Caco-2 (cell line): Measurements from ENCODE around the gene FGF12. TPM values are rescaled to one million over a fixed set of nuclear protein-coding genes. Genes with fewer than 3 reads are reported as not detected.

Experiments
- BruUV-seq: library from RNA; stranded (reverse); fragments of 400-500 nt; replicated peaks from 2 replicates; lab custom pipeline; 2021; lab: Mats Ljungman, UMichigan
- CTCF ChIA-PET: fragments of 300-600 bp; sonication (Branson Sonifier 250); formaldehyde crosslinking; loops from one replicate; lab custom pipeline; 2022; ENCODE audit warnings: antibody characterized with exemption; lab: Charles Lee
- POLR2A ChIA-PET: fragments of 300-600 bp; sonication (Branson Sonifier 250); formaldehyde crosslinking; loops from one replicate; lab custom pipeline; 2022; ENCODE audit warnings: antibody characterized with exemption; lab: Charles Lee
- DNase-seq, 2 experiments: peaks; one replicate each; pipeline versions ENCODE4 v3.0.0 to v3.0.0-alpha.2; 2020 to 2022
- H3K27me3 ChIP-seq: replicated peaks from 2 replicates; pipeline ENCODE4 v1.6.0; 2011; ENCODE audit warnings: low read length; ENCODE audit not compliant: control insufficient read depth, insufficient read depth
- H3K36me3 ChIP-seq: 2 replicates; pipeline ENCODE4 v1.5.1; 2011; ENCODE audit warnings: low read length; ENCODE audit not compliant: control insufficient read depth, insufficient read depth
- H3K4me1 ChIP-seq: fragments of 250-450 bp; sonication (Bioruptor Pico); 2 replicates; pipeline ENCODE4 v1.5.1; 2020; ENCODE audit warnings: mild to moderate bottlenecking
- H3K4me3 ChIP-seq: 2 replicates; pipeline ENCODE4 v1.5.1; 2011; ENCODE audit warnings: low read depth, mild to moderate bottlenecking, control low read depth, low read length
- H3K9me3 ChIP-seq: fragments of 250-450 bp; sonication (Bioruptor Pico); 2 replicates; pipeline ENCODE4 v1.5.1; 2020; ENCODE audit warnings: mild to moderate bottlenecking, moderate library complexity
- H3K27ac Mint-ChIP-seq: one replicate; pipeline ENCODE4 v1.8.0; 2022; ENCODE audit warnings: mixed read lengths; ENCODE audit not compliant: unreplicated experiment
- H3K27me3 Mint-ChIP-seq: one replicate; pipeline ENCODE4 v1.8.0; 2022; ENCODE audit warnings: mixed read lengths; ENCODE audit not compliant: insufficient read depth, unreplicated experiment
- H3K36me3 Mint-ChIP-seq: one replicate; pipeline ENCODE4 v1.8.0; 2022; ENCODE audit warnings: mild to moderate bottlenecking, mixed read lengths; ENCODE audit not compliant: insufficient read depth, unreplicated experiment
- H3K4me1 Mint-ChIP-seq: one replicate; pipeline ENCODE4 v1.8.0; 2022; ENCODE audit warnings: low read depth, mixed read lengths; ENCODE audit not compliant: unreplicated experiment
- H3K4me3 Mint-ChIP-seq: one replicate; pipeline ENCODE4 v1.8.0; 2022; ENCODE audit warnings: mild to moderate bottlenecking, moderate library complexity, mixed read lengths; ENCODE audit not compliant: unreplicated experiment
- H3K9me3 Mint-ChIP-seq: one replicate; pipeline ENCODE4 v1.8.0; 2022; ENCODE audit warnings: mixed read lengths; ENCODE audit not compliant: unreplicated experiment
- intact Hi-C: fragments of 100-400 bp; cut with micrococcal nuclease; formaldehyde crosslinking; loops from one replicate; pipeline ENCODE4 v1.10.0; 2022; ENCODE audit not compliant: unreplicated experiment
- total RNA-seq: library from RNA; stranded (reverse); gene quantifications from 2 replicates; pipeline ENCODE4 v1.2.3, GENCODE V29; 2022
- TF ChIP-seq, protein P1 (sequence below), 2 experiments: fragments of 200-600 bp in 1 of 2; IDR thresholded peaks; 1 replicate in 1 of 2; 2 replicates in 1 of 2; pipeline versions ENCODE4 v1.5.1 to v1.8.0; 2011 to 2022; ENCODE audit warnings: antibody characterized with exemption in 1 of 2, control low read depth in 1 of 2, inconsistent platforms in 1 of 2, low read depth in 1 of 2, low read length in 1 of 2, mild to moderate bottlenecking in 1 of 2, moderate library complexity in 1 of 2; ENCODE audit not compliant: insufficient read depth in 1 of 2, severe bottlenecking in 1 of 2, unreplicated experiment in 1 of 2

Gene FGF12
- total RNA-seq, 1 experiment from 2014 or later, result 0.41 TPM

- Mint-ChIP-seq H3K27ac (peak overlapping the region; percentile 61), H3K27me3 (no peaks in the 10 kb centered on the region), H3K4me1 (peaks cover 24% of the 10 kb centered on the region), H3K36me3 (no peaks in the 10 kb centered on the region), H3K9me3 (no peaks in the 10 kb centered on the region), H3K4me3 (no peak overlapping the region)
- H3K36me3 ChIP-seq, result no peaks in the 10 kb centered on the region
- H3K4me3 ChIP-seq, result no peak overlapping the region
- TF ChIP-seq, protein P1, sequence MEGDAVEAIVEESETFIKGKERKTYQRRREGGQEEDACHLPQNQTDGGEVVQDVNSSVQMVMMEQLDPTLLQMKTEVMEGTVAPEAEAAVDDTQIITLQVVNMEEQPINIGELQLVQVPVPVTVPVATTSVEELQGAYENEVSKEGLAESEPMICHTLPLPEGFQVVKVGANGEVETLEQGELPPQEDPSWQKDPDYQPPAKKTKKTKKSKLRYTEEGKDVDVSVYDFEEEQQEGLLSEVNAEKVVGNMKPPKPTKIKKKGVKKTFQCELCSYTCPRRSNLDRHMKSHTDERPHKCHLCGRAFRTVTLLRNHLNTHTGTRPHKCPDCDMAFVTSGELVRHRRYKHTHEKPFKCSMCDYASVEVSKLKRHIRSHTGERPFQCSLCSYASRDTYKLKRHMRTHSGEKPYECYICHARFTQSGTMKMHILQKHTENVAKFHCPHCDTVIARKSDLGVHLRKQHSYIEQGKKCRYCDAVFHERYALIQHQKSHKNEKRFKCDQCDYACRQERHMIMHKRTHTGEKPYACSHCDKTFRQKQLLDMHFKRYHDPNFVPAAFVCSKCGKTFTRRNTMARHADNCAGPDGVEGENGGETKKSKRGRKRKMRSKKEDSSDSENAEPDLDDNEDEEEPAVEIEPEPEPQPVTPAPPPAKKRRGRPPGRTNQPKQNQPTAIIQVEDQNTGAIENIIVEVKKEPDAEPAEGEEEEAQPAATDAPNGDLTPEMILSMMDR (IDR thresholded peaks at IDR 0.05; ENCODE audit: insufficient read depth in 1 of 2, low read depth in 1 of 2, low read length in 1 of 2, severe bottlenecking in 1 of 2, unreplicated experiment in 1 of 2), result no peak
- no peaks in the 10 kb centered on the region for H3K27me3 ChIP-seq
- intact Hi-C loops, result no loop called here
- H3K4me1 ChIP-seq, result peaks cover 12% of the 10 kb centered on the region
- no peaks in the 10 kb centered on the region for H3K9me3 ChIP-seq
- DNase-seq, result no peak
- ChIA-PET CTCF (no interaction called here), POLR2A (no interaction called here)
- BruUV-seq, result no TSS peak
These were observed 466.2 kb downstream of the FGF12 start for GRCh38 chr3:192261135-192261534.

DNA sequence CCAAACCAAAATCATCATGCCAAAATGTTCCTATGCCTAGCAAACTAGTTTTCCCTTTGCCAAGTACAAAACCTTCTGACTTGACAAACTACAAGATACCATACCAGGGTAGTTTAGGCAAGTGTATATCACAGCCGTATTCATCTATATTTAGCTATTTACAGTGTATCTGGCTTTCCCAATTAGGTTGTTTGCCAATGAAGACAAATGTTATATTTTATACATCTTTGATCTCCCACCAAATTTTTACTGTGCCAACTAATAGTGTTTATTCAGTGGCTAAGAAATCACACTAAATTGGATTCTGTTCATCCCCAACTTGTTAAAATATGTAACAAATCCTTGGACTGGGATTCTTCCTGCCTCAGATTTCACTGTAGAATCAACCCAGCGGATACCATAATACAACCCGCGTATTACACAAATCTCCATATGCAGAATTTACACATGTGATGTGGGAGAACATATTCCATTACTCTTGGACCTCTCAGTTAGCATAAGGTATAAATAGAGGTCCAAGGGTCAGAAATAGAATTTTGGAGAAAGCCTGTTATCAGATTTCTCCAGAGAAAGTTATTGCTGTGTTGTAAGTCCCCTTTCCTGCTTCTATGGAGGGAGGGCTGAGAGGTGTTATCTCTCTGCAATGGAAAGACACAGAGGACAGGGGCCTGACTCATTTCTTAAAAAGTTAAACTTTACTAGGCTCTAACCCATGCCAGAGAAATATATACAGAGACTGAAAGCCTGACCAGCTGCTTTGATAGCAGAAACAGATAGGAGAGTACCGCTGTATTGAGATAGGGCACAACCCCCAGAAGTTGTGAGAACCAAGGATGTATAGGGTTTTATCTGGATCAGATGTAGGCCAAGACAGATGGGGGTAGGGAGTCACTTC lies 467.0 kb downstream of the FGF12 start:
- Histone ChIP-seq H3K9me3 (no peaks in the 10 kb centered on the region), H3K4me3 (no peak overlapping the region), H3K36me3 (no peaks in the 10 kb centered on the region), H3K4me1 (peaks cover 12% of the 10 kb centered on the region), H3K27me3 (no peaks in the 10 kb centered on the region)
- H3K4me3 Mint-ChIP-seq, result no peak overlapping the region
- TF ChIP-seq, protein P1 (IDR thresholded peaks at IDR 0.05; ENCODE audit: insufficient read depth in 1 of 2, low read depth in 1 of 2, low read length in 1 of 2, severe bottlenecking in 1 of 2, unreplicated experiment in 1 of 2), result no peak
- no peaks in the 10 kb centered on the region for H3K27me3 Mint-ChIP-seq
- CTCF ChIA-PET, result no interaction called here
- intact Hi-C loops, result no loop called here
- H3K27ac Mint-ChIP-seq, result peak overlapping the region; percentile 61
- BruUV-seq, result no TSS peak
- POLR2A ChIA-PET, result no interaction called here
- H3K36me3 Mint-ChIP-seq, result no peaks in the 10 kb centered on the region
- no peak for DNase-seq
- no peaks in the 10 kb centered on the region for H3K9me3 Mint-ChIP-seq
- peaks cover 24% of the 10 kb centered on the region for H3K4me1 Mint-ChIP-seq

DNA sequence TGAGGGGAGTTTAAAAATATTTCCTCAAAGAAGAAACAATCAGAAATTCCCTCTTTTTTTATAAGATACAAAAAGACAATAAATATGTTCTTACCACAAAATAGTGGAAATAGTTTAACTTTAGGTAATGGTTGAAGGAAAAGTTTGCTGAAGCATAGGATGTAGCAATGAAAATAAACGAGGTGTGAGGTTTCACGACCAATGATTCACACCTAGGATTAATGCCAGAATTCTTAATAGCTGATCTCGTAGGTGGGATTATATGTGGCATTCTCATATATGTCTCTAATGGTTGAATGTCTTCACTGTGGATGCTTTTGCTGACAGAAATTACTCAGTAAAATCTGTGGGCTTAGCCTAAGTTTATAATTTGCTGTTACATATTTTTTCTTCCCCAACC lies 467.7 kb downstream of the FGF12 start:
- ChIA-PET POLR2A (no interaction called here), CTCF (no interaction called here)
- Histone ChIP-seq H3K4me1 (peaks cover 12% of the 10 kb centered on the region), H3K36me3 (no peaks in the 10 kb centered on the region), H3K4me3 (no peak overlapping the region), H3K9me3 (no peaks in the 10 kb centered on the region), H3K27me3 (no peaks in the 10 kb centered on the region)
- H3K4me1 Mint-ChIP-seq, result peaks cover 24% of the 10 kb centered on the region
- no peaks in the 10 kb centered on the region for H3K36me3 Mint-ChIP-seq
- no peak overlapping the region for H3K27ac Mint-ChIP-seq
- no peak overlapping the region for H3K4me3 Mint-ChIP-seq
- no peaks in the 10 kb centered on the region for H3K27me3 Mint-ChIP-seq
- no TSS peak for BruUV-seq
- no peaks in the 10 kb centered on the region for H3K9me3 Mint-ChIP-seq
- no peak for DNase-seq
- TF ChIP-seq, protein P1 (IDR thresholded peaks at IDR 0.05; ENCODE audit: insufficient read depth in 1 of 2, low read depth in 1 of 2, low read length in 1 of 2, severe bottlenecking in 1 of 2, unreplicated experiment in 1 of 2), result no peak
- intact Hi-C loops, result no loop called here
